D721Med (cell line): ENCODE results near the gene STARD9.

Experiments
- DNase-seq: peaks from one replicate; pipeline ENCODE4 v3.0.0; 2011; ENCODE audit warnings: low spot score; ENCODE audit not compliant: insufficient read length
- FAIRE-seq: peaks from 2 replicates; lab custom pipeline; 2011; peaks lifted over from hg19 to GRCh38; lab: Jason Lieb, UNC
- TF ChIP-seq, protein P1 (sequence below): IDR thresholded peaks from 2 replicates; pipeline ENCODE4 v1.5.1; 2012; ENCODE audit warnings: mild to moderate bottlenecking, control low read depth; ENCODE audit not compliant: insufficient read depth; ENCODE audit errors: missing control alignments

STARD9 gene

GRCh38 chr15:42693942-42694341 lies 118.5 kb downstream of the STARD9 start:
- DNase-seq (no peak), FAIRE-seq (no peak)
- TF ChIP-seq, protein P1, sequence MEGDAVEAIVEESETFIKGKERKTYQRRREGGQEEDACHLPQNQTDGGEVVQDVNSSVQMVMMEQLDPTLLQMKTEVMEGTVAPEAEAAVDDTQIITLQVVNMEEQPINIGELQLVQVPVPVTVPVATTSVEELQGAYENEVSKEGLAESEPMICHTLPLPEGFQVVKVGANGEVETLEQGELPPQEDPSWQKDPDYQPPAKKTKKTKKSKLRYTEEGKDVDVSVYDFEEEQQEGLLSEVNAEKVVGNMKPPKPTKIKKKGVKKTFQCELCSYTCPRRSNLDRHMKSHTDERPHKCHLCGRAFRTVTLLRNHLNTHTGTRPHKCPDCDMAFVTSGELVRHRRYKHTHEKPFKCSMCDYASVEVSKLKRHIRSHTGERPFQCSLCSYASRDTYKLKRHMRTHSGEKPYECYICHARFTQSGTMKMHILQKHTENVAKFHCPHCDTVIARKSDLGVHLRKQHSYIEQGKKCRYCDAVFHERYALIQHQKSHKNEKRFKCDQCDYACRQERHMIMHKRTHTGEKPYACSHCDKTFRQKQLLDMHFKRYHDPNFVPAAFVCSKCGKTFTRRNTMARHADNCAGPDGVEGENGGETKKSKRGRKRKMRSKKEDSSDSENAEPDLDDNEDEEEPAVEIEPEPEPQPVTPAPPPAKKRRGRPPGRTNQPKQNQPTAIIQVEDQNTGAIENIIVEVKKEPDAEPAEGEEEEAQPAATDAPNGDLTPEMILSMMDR: no peak

DNA sequence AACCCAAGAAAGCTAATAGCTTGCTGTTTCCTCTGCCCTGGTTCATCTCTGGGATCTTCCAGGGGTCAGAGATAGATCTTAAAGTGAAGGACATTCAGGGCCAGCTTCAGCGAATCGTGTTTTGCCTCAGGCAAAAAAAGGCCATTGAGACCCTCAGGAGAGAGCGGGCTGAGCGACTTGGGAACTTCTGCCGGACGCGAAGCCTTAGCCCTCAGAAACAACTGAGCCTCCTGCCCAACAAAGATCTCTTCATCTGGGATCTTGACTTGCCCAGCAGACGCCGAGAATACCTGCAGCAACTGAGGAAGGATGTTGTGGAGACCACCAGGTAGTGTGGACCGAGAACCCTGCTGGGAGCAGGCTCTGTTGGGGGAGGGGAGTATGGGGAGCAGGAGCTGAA lies 119.0 kb downstream of the STARD9 start:
- DNase-seq: no peak
- FAIRE-seq: no peak
- TF ChIP-seq, protein P1: no peak

GRCh38 chr15:42695527-42696071 lies 120.2 kb downstream of the STARD9 start:
- no peak for FAIRE-seq
- no peak for DNase-seq
- TF ChIP-seq, protein P1: no peak

DNA sequence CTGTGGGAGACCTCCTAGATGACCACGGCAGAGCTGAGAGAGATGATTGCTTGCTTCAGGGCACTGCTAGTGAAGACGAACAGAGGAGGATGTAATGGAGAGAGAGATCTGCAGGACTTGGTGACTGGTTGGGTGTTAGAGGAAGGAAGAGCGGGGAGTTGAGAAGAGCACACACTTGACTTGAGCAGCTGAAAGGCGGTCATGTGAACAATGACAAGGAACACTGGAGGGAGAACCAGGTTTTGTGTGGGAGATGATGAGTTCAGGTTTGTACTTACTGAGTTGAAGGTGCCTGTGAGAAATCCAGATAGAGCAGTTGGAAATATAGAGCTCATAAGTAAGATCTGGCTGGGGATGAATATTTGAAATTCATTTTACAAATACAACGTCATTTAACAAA lies 121.2 kb downstream of the STARD9 start:
- FAIRE-seq (no peak), DNase-seq (no peak)
- TF ChIP-seq, protein P1: no peak

- DNase-seq (peak; percentile 64), FAIRE-seq (no peak)
- TF ChIP-seq, protein P1: peak; percentile 25
These were observed 129.1 kb downstream of the STARD9 start for GRCh38 chr15:42704492-42704926.

GRCh38 chr15:42705336-42705735 lies 129.9 kb downstream of the STARD9 start:
- TF ChIP-seq, protein P1: no peak
- DNase-seq: no peak
- FAIRE-seq: no peak

DNA sequence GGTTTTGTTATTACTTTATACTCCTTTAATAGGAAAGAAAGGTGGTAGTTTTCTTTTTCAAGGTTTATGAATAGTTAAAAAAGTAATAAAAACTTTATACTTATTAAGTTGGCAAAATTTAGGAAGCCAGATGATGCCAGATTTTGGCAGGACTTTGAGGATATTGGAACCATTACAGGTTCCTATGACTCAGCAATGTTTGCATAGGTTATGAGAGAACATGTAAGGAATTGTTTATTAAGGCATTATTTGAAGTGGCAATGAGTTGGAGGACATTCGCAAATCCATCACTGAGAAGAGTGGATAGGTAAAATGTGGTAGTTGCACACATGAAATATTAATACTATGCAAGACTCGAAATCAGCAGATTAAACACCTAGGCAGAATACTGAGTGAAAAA lies 131.7 kb downstream of the STARD9 start:
- TF ChIP-seq, protein P1: no peak
- FAIRE-seq (no peak), DNase-seq (no peak)
